Measurements from ENCODE around the gene LBHD2.
A peak's percentile ranks its signal among the peaks of the same experiment; 100 is the strongest.

LBHD2 gene

GRCh38 chr14:103068351-103069073, 15.5 kb upstream of the LBHD2 start:
- no peak for DNase-seq

DNA sequence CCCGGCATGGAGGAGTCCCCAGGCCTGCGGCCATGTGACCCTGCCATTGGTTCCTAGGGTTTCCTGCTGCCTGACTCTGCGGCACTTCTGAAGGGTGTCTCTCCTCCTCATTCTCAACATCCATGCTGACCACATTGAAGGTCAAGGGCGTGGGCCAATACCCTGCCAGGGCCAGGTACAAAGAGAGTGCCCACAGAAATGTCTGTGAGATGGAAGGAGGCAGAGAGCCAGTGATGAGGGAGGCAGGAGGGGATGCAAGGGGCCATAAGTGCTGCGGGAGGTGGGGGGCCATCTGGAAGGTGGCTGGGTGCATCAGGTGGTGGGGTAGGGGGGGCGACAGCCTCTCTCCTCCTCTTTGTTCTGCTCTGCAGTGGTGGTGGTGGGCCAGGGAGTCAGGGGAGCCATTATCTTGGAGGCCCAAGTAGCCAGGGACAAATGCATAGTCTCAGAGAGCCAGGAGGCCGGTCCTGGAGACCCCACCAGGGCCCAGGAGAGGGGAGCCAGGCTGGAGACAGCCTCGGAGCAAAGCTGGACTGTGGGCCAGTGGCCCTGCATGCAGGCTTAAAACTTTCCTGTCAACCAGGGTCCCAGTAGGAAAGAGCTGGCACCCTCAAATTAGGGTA, 13.6 kb upstream of the LBHD2 start:
- DNase-seq: no peak

DNA sequence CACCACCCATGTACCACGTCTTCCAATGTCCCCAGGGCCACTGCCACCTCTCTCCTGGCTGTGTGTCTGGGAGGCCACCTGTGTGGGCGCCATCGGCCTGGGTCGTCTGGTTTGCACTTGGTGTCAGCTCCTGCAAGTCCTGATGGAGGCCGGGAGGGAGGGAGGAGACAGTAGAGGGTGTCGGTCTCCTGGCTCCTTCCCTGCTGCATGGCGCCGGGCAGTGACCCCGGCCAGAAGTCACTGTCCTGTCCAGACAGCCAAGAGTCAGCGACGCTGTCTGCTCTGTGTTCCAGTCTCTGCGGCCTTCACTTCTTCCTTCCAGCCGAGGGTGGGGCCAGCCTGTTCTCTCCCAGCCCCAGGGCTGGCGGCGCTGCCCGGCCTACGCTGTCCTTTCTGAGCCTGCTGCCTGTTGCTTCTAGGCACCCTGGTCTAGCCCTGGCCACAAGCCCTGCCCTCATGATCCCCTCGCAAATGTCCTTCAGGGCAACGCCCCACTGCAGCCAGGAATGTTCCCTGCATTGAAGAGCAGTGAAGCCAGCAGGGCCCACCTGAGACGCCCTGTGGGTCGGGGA, 13.0 kb upstream of the LBHD2 start:
- no peak for DNase-seq

GRCh38 chr14:103071544-103072251, 12.3 kb upstream of the LBHD2 start:
- DNase-seq: no peak

- DNase-seq: no peak
Observed at GRCh38 chr14:103072595-103073366, 11.2 kb upstream of the LBHD2 start.

- no peak for DNase-seq
Observed at GRCh38 chr14:103073367-103073875, 10.6 kb upstream of the LBHD2 start.

- no peak for DNase-seq
Observed at GRCh38 chr14:103073876-103074728, 9.9 kb upstream of the LBHD2 start.

DNA sequence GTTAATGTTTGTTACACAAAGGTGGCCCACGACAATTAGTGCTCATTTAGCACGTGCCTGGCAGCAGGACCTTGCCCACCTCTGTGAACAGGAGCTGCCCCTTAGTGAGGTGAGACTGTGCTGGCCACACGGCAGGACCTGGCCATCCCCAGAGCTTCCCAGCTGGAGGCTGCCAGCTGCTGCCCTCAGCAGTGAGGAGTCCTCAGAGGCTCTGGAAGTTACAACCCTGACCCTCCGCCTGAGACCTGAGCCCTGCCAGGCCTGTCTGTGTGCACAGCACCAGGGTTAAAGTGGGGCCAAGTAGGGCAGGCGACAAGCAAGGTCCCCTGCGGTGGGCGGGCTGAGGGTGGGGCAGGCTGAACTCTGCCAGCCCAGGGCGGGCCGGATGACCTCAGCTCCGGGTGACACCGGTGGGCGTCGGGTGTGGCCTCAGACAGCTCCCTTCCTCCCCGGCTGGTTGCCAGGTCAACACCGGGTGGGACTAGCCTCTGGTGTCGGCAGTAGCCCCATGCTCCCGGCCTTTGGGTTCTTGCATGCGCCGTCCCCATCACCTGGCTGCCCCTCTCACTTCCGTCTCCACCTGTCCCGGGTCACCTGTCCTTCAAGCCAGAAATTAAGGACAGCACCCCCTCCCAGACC, 9.2 kb upstream of the LBHD2 start:
- no peak for DNase-seq

GRCh38 chr14:103078420-103078749, 5.6 kb upstream of the LBHD2 start:
- peak; percentile 92 for DNase-seq

DNA sequence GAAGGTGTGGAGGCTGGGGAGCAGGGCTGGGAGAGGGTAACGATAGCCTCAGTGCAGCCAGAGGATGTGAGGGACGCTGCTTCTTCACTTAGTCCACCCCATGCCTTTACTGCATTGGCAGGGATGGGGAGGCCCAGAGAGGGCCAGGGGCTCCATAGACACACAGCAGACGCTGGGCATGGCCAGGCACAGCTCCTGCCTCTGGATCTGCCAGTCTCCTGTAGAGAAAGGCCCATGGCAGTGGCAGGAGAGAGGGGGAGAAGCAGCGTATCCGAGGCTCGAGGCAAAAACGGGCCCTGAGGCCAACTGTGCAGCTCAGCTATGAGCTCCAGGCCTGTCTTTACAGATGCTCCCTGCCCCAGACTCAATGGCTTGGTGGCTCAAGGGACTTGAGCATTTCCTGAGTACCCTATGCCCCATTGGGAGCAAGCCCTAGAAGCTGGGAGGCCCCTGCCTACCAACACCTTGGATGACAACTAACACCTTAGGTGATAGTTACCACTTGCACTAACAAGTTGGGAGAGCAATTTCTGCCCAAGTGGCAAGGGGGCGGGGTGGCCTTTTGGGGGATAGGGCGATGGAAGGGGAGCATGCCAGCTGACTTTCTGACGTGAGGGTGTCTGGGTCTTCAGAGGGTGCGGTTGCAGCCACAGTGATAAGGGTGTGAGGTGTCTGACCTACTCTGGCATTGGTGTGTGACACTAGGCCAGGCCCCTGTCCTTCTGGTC, 5.0 kb upstream of the LBHD2 start:
- no peak for DNase-seq

GRCh38 chr14:103081951-103082350, 2.1 kb upstream of the LBHD2 start:
- no peak for DNase-seq

DNA sequence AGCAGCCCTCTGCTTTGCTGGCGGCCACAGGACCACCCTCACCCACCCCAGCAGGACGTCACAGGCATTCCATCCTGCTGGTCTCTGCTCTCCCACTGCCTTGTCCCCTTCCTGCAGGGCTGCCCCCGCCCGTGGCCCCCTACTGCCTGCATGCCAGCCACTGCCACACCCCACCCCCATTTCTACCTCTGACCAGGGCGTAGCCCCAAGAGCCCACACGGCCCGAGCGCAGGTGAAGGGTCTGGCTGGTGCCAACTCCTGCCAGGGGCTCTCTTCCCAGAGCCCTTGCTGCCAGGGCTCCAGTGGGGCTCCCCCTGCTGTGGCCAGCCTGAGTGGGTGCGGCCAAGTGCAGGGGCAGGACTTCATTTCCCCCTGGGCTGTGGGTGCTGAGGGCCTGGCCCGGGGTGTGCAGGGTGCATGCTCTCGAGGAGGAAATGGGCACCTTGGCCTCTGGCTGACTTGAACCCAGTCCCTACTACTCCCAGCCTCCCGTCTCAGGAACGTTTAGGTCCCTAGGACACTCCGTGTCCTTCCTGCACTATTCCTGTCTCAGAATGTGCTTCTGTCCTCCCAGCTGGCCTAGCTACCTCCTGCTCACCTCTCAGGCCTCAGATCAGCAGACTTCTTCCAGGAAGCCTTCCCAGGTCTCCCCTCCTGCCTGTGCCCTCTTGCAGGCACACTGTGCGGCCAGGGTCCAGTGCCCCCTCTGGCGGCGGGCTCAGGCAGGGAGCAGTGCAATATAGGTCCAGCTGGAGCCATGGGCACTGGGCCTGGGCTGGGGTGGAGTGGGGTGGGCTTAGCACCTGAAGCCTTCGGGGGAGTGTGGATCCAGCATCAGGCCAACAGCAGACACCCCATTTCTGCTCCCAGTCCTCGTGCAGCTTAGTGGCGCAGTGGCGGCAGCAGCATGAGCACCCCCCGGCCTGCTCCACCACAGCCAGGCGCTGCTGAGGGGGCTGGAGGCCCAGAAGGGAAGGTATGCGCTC, 1.4 kb downstream of the LBHD2 start:
- no peak for DNase-seq

- no peak for DNase-seq
Observed at GRCh38 chr14:103086771-103087342, 2.8 kb downstream of the LBHD2 start.

- DNase-seq: no peak
Observed at GRCh38 chr14:103087343-103087835, 3.4 kb downstream of the LBHD2 start.

- DNase-seq: no peak
Observed at GRCh38 chr14:103088921-103089320, 4.9 kb downstream of the LBHD2 start.

DNA sequence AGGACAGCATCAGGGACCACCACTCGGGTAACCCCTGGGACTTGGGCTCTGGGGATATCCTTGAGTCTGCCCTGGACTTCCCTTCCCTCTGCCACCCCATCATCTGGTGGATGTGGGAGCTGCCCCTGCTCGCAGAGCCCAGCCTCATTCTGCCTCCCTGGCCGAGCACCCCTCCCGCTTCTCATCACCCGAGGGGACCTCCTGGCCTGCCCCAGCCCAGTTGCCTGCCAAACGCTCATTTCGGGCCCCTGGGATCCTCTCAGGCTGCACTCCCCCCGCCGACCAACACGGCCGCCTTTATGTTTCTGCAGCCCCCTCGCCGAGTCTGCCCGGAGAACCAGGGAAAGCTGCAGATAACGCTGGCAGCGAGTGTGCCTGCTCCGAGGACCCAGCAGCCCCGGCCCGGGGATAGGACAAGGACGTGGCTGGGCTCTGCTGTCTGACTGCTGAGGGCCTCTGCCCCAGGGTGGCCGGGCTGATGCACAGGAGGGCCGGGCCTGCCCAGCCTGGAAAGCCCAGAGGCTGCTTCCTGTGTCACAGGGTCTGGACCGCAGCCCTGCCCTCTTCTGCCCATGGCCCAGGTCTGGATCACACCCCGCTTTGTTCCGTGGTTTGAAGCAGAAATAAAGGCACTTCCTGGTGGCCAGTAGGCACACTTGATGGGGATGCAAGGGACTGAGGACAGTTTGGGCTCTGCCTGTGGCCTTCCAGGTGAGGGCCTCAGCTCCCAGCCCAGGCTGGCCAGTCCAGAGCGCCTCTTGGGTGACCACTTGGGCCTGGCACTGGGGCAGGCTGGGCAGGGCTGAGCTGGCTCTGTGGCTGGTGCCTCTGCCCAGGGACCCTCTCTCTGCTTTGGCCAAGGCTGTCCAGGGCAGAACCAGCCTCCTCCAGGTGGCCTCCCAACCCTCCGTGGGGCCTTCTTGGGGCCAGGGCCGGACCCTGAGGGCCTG, 5.7 kb downstream of the LBHD2 start:
- no peak for DNase-seq

- no peak for DNase-seq
Observed at GRCh38 chr14:103090481-103091020, 6.5 kb downstream of the LBHD2 start.
